Thyroid gland (tissue), 4 donors: Measurements from ENCODE around the gene ROPN1L. TPM values are rescaled to one million over a fixed set of nuclear protein-coding genes. Genes with fewer than 3 reads are reported as not detected.

Source experiments
- DNase-seq, 2 donors: peaks; one replicate each; pipeline ENCODE4 v3.0.0-alpha.2; 2019
- H3K27ac ChIP-seq, 3 donors: fragments of 200-600 bp; sonication (generic); 1 replicate in 2 of 3; 2 replicates in 1 of 3; pipeline ENCODE4 v1.5.1; 2016 to 2019; ENCODE audit warnings: mild to moderate bottlenecking in 1 of 3, moderate library complexity in 1 of 3
- H3K27me3 ChIP-seq: fragments of 200-600 bp; sonication (generic); one replicate; pipeline ENCODE4 v1.5.1; 2019
- H3K36me3 ChIP-seq, 2 donors: fragments of 200-600 bp; sonication (generic); one replicate each; pipeline ENCODE4 v1.5.1; 2016 to 2019
- H3K4me1 ChIP-seq, 2 donors: fragments of 200-600 bp; sonication (generic); one replicate each; pipeline ENCODE4 v1.5.1; 2017 to 2019
- H3K4me3 ChIP-seq, 3 donors: fragments of 200-600 bp; sonication (generic); replicated peaks in 1 of 3; 1 replicate in 2 of 3; 2 replicates in 1 of 3; pipeline ENCODE4 v1.5.1; 2016; ENCODE audit warnings: mild to moderate bottlenecking in 1 of 3
- H3K9me3 ChIP-seq: fragments of 200-600 bp; sonication (generic); one replicate; pipeline ENCODE4 v1.5.1; 2017
- CTCF ChIP-seq, 6 experiments: fragments of 200-600 bp in 3 of 6; fragments of 450-650 bp in 3 of 6; sonication (generic) in 3 of 6; IDR thresholded peaks; one replicate each; pipeline ENCODE4 v1.5.1; 2016 to 2019; ENCODE audit warnings: antibody characterized with exemption in 6 of 6, mild to moderate bottlenecking in 2 of 6, inconsistent platforms in 1 of 6, moderate library complexity in 1 of 6
- POLR2A ChIP-seq, 2 donors: fragments of 450-650 bp; IDR thresholded peaks; one replicate each; pipeline ENCODE4 v1.6.1; 2017; ENCODE audit warnings: antibody characterized with exemption in 2 of 2, mild to moderate bottlenecking in 2 of 2, moderate library complexity in 1 of 2
- WGBS, 2 donors: methylation state at CpG; one replicate each; pipeline ENCODE4 v1.1.5; 2017; 5-methylcytosine and 5-hydroxymethylcytosine counted together
- intact Hi-C: fragments of 100-400 bp; cut with DNase I; formaldehyde crosslinking; loops from one replicate; pipeline ENCODE4 v1.15.1; 2023
- total RNA-seq, 4 donors: library from RNA; depleted of rRNA; stranded (reverse); fragments of >200 nt; gene quantifications; one replicate each; pipeline ENCODE4 v1.2.3, GENCODE V29; 2016

ROPN1L gene
- total RNA-seq, 4 donors from 2014 or later: 2.0 to 3.0 (median 2.1) TPM; not detected in 1

GRCh38 chr5:10466446-10467073 lies 24.9 kb downstream of the ROPN1L start:
- Histone ChIP-seq H3K9me3 (no peaks in the 10 kb centered on the region), H3K4me3 (no peak overlapping the region), H3K27me3 (no peaks in the 10 kb centered on the region), H3K27ac (peak overlapping the region in 2 of 3 donors; percentile 78 to 89), H3K4me1 (peaks cover 16 to 19% of the 10 kb centered on the region in 2 donors), H3K36me3 (no peaks in the 10 kb centered on the region)
- 96 to 97% methylated on average over 17 of the region's 17 CpGs for WGBS, 2 donors
- TF ChIP-seq CTCF (IDR thresholded peaks at IDR 0.05) (no peak), POLR2A (IDR thresholded peaks at IDR 0.05) (no peak)
- intact Hi-C loops: no loop called here
- no peak for DNase-seq

GRCh38 chr5:10467281-10468198 lies 25.9 kb downstream of the ROPN1L start:
- no peaks in the 10 kb centered on the region for H3K9me3 ChIP-seq
- no peak overlapping the region for H3K4me3 ChIP-seq
- peaks cover 16 to 19% of the 10 kb centered on the region in 2 donors for H3K4me1 ChIP-seq
- DNase-seq: peak; percentile 49 to 69
- intact Hi-C loops: no loop called here
- H3K27ac ChIP-seq: peak overlapping the region; percentile 77 to 89 (median 78)
- no peaks in the 10 kb centered on the region for H3K27me3 ChIP-seq
- H3K36me3 ChIP-seq: no peaks in the 10 kb centered on the region
- no peak for TF ChIP-seq CTCF (IDR thresholded peaks at IDR 0.05)
- no peak for TF ChIP-seq POLR2A (IDR thresholded peaks at IDR 0.05)
- WGBS, 2 donors: 37 to 45% methylated on average over 19 to 20 of the region's 21 CpGs

GRCh38 chr5:10468256-10468655 lies 26.6 kb downstream of the ROPN1L start:
- Histone ChIP-seq H3K27me3 (no peaks in the 10 kb centered on the region), H3K4me1 (peaks cover 16 to 19% of the 10 kb centered on the region in 2 donors), H3K27ac (peak overlapping the region; percentile 77 to 89 (median 78)), H3K36me3 (no peaks in the 10 kb centered on the region), H3K9me3 (no peaks in the 10 kb centered on the region), H3K4me3 (no peak overlapping the region)
- intact Hi-C loops: no loop called here
- no peak for DNase-seq
- TF ChIP-seq POLR2A (IDR thresholded peaks at IDR 0.05) (no peak), CTCF (IDR thresholded peaks at IDR 0.05) (no peak)
- 23 to 32% methylated on average over 2 of the region's 2 CpGs for WGBS, 2 donors

- intact Hi-C loops: no loop called here
- DNase-seq: no peak
- H3K9me3 ChIP-seq: no peaks in the 10 kb centered on the region
- no peaks in the 10 kb centered on the region for H3K27me3 ChIP-seq
- H3K4me1 ChIP-seq: peaks cover 16 to 19% of the 10 kb centered on the region in 2 donors
- H3K4me3 ChIP-seq: no peak overlapping the region
- H3K27ac ChIP-seq: no peak overlapping the region
- TF ChIP-seq CTCF (IDR thresholded peaks at IDR 0.05) (no peak), POLR2A (IDR thresholded peaks at IDR 0.05) (no peak)
- WGBS, 2 donors: 81 to 89% methylated on average over 8 of the region's 8 CpGs
- no peaks in the 10 kb centered on the region for H3K36me3 ChIP-seq
These were observed 27.8 kb downstream of the ROPN1L start for GRCh38 chr5:10469253-10470050.
